GM12864 (cell line): ENCODE data around the gene CBLN1.

Experiments
- DNase-seq: peaks from one replicate; pipeline ENCODE4 v3.0.0-alpha.2; 2011; ENCODE audit warnings: low read depth
- H3K4me3 ChIP-seq: 2 replicates; pipeline ENCODE4 v1.5.1; 2011; ENCODE audit warnings: mild to moderate bottlenecking, low read depth, low read length, control low read depth
- TF ChIP-seq, protein P1 (sequence below): IDR thresholded peaks from 2 replicates; pipeline ENCODE4 v1.5.1; 2011; ENCODE audit warnings: low read depth, mild to moderate bottlenecking, moderate library complexity, low read length, control low read depth, inconsistent platforms; ENCODE audit errors: missing control alignments

The CBLN1 gene

DNA sequence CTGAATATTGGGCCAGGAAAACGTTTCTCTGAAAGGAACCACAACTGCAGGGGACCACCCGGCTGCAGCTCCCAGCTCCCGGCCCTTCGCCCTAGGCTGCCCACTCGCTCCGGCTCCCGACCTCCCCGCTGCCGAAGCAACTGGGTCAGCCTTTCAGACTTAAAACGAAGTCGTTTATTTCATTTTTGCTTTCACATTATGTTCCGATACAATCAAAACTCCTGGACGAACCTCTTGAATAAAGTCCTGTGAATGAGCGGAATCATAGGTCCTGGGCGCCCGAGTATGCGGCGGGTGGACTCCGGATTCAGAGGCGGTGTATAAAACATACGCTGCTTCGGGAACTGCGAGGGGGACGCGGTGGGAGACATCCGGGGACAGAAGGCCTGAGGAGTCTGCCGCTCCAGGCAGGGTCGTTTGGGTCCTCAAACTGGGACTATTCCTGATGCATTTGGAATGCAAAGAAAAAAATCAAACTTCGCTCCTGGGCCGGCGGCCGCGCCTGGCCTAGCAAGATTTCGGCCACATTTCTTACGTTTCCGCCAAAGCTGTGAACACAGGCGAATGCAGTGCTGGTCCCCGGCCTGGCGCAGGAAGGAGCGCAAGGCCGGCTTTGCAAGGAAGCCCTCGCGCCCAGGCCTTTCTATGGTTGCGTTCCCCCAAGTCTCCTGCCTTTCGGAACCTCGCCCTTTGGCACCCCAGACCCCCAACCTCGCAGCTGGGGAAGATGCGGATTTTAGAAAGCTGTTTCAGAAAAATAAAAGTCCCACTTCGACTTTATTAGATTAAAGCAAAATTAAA, 3.7 kb downstream of the CBLN1 start:
- no peak overlapping the region for H3K4me3 ChIP-seq
- DNase-seq = no peak
- TF ChIP-seq, protein P1, sequence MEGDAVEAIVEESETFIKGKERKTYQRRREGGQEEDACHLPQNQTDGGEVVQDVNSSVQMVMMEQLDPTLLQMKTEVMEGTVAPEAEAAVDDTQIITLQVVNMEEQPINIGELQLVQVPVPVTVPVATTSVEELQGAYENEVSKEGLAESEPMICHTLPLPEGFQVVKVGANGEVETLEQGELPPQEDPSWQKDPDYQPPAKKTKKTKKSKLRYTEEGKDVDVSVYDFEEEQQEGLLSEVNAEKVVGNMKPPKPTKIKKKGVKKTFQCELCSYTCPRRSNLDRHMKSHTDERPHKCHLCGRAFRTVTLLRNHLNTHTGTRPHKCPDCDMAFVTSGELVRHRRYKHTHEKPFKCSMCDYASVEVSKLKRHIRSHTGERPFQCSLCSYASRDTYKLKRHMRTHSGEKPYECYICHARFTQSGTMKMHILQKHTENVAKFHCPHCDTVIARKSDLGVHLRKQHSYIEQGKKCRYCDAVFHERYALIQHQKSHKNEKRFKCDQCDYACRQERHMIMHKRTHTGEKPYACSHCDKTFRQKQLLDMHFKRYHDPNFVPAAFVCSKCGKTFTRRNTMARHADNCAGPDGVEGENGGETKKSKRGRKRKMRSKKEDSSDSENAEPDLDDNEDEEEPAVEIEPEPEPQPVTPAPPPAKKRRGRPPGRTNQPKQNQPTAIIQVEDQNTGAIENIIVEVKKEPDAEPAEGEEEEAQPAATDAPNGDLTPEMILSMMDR = no peak

DNA sequence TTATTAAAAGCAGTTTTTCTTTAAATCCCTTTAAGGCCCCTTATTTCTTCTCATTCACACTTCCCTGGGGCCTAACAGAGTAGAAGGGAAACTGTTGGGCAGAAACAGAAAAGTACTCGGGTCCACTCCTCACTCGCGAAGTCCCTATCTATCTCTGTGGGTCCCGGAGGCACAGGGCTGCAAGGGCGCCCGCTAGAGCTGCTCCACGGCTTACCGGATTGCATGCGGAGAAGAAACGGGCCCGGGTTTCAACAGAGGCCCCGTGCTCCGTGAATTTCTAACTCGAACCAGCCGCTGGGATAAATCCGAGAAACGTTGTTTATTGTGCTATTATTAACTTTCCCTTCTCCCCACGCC, 4.3 kb downstream of the CBLN1 start:
- no peak overlapping the region for H3K4me3 ChIP-seq
- DNase-seq = no peak
- TF ChIP-seq, protein P1 = no peak

DNA sequence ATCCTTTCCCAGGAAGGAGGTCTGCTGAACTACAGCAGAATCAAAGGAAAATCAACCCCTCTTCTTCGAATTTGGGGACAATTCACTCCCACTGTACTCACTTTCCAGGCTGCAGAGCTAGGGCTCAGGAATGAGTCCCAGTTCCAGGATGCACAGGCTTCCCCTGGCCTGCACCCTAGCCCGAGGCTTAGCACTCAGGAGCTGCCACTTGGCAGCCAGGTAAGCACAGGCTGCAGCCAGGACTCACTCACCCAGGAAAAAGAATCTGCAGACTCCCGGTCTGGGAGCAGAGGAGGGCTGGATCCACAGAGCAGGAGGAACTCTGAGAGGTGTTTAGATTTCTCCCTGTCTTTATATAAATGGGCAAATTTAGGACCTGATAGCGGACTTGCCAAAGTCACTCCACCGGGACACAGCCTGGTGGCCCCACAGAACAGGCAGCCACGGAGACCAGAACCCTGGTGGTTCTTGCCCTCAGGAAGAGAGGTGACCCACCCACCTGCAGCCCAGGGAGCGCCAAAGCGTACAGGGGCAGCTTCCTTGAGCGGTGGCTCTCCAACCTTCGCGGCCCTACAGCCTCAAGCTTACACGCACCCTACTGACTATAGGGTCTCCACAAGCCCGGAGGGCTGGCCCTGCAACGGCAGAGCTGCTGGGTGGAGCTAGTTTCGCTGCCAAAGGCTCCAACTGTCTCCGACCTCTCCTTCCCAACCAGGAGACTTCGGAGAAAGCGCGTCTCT, 4.8 kb downstream of the CBLN1 start:
- DNase-seq = no peak
- no peak overlapping the region for H3K4me3 ChIP-seq
- TF ChIP-seq, protein P1 = no peak

DNA sequence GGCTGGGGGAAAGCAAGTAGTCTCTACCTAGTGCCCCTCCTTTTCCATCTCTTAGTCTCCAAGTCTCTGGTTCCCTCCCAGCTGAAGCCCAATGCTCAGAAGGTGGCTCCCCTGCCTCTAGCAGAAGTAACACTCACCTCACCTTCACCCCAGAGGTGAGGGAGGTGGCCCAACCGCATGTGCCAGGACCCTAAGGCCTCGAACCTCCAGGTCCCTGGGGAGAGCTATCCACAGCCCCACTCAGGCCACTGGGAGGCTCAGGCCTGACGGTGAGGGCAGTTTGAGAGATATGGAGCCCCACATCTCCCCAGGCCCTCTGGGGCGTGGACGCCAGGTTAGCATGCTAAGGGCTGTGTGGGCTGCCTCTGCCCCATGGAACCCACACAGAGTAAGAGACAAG, 5.8 kb downstream of the CBLN1 start:
- no peak for DNase-seq
- TF ChIP-seq, protein P1 = no peak
- no peak overlapping the region for H3K4me3 ChIP-seq

DNA sequence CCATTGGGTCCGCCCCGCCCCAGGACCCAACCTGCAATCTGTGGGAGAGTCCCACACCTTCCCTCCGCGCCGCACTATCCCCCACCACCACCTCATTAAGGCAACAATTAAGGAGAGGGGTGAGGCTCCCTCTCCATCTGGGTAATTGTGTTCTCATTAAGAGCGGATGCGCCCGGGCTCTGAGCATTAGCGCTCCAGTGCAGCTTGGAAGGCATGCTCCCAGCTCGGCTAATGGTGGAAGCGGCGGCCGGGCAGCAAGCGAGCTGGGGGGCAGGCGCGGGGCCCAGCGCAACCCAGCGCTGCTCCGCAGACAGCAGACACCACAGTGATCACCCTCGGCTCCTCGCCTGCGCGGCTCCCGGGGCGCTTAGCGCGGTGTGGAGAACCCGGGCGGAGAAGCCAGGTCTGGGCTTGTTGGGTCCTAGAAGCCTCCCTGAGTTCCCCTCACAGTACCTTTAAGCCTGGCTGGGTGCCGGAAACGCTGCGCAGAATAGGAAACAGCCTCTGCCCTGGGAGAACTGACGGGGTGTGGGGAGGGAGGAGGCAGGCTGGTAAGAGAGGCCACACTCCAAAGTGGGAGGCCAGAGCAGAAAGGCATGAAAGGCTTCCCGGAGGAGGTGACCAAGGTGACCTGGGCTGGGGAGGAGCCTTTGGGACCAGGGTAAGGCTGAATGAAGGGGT, 6.4 kb downstream of the CBLN1 start:
- no peak overlapping the region for H3K4me3 ChIP-seq
- no peak for DNase-seq
- TF ChIP-seq, protein P1 = no peak

DNA sequence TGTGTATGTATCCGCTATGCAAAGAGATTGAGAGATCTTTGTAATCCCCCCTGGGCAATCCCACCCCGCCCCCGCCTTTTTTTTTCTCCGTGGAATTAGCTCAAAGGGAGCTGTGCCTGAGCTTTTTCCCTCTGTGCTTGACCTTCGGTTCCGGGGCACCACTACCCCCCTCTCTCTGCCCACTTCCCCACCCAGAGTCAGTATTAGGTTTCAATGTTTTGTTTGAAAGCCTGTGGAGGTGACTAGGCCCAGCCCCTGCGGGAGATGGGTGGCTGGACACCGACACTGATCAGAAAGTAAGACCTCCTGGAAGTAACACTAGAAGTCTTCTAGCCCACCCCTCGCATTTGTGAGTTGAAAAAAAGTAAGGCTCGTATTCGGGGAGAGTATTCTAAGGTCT, 7.0 kb downstream of the CBLN1 start:
- DNase-seq = no peak
- TF ChIP-seq, protein P1 = no peak
- H3K4me3 ChIP-seq = no peak overlapping the region
